Stimulated activated naive CD8-positive, alpha-beta T cell treated with anti-CD3 and anti-CD28 coated beads, Interleukin-15, amount 100 ng/mL, for 72 hours (primary cell): Measurements from ENCODE around the gene SH3BP1.

Experiments used
- ATAC-seq: fragments of 150-1000 bp; cut with Tn5 transposase; 2 replicates; pipeline ENCODE4 v1.10.0; 2021; ENCODE audit warnings: mild to moderate bottlenecking, moderate library complexity
- DNase-seq, 2 donors: peaks; one replicate each; pipeline ENCODE4 v3.0.0; 2021 to 2022
- H3K27ac Mint-ChIP-seq, 2 donors: one replicate each; pipeline ENCODE4 v1.8.0; 2022; ENCODE audit warnings: mild to moderate bottlenecking in 2 of 2, mixed read lengths in 2 of 2, moderate library complexity in 2 of 2
- H3K27me3 Mint-ChIP-seq: one replicate; pipeline ENCODE4 v1.8.0; 2022; ENCODE audit warnings: mixed read lengths
- H3K4me1 Mint-ChIP-seq: one replicate; pipeline ENCODE4 v1.8.0; 2022; ENCODE audit warnings: mild to moderate bottlenecking, mixed read lengths
- H3K4me3 Mint-ChIP-seq, 2 donors: one replicate each; pipeline ENCODE4 v1.8.0; 2022; ENCODE audit warnings: mild to moderate bottlenecking in 2 of 2, mixed read lengths in 2 of 2, moderate library complexity in 1 of 2
- H3K9me3 Mint-ChIP-seq, 2 donors: one replicate each; pipeline ENCODE4 v1.8.0; 2022; ENCODE audit warnings: mixed read lengths in 2 of 2

Gene SH3BP1

DNA sequence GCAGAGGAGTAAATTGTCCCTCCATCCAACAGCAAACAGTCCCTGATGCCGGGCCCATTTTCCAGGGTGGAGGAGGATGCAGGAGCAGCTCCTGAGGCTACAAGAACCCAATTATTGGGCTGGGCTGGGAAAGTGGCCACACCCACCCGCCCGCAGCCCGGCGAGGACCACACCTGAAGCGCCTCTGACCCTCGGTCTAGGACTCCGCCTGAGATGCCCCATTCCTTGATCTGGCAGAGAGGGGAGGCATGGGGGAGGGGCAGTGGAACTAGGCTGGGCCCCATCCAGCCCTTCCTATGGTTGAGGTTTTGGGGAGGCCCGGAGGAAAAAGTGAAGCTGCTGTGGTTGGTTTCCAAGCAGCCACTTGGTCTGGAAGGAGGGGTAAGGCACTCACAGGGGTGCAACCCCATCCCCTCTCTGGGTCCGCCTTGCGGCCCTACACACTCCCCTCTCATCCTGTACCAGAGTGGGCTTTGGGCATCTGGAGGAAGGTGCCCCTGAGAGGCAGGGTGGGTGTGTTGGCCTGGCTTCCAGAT is 33.5 kb downstream of the SH3BP1 start:
- Mint-ChIP-seq H3K4me1 (peaks cover 77% of the 10 kb centered on the region), H3K4me3 (peak overlapping the region; percentile 55 to 68), H3K9me3 (no peaks in the 10 kb centered on the region), H3K27me3 (no peaks in the 10 kb centered on the region), H3K27ac (no peak overlapping the region)
- ATAC-seq (no peak), DNase-seq (peak in 1 of 2 donors; percentile 25)

DNA sequence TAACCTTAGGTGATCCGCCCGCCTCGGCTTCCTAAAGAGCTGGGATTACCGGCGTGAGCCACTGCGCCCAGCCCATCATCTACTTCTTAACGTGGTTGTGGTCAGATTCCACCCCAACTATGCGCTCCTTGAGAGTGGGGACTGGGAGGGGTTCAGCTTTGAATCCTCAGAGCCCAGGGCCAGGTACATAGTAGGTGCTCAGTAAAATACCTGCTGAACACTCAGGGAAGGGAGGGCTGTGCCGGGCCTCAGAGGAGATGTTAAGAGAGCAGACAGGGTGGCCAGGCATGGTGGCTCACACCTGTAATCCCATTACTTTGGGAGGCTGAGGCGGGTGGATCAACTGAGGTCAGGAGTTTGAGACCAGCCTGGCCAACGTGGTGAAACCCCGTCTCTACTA is 34.8 kb downstream of the SH3BP1 start:
- no peak for ATAC-seq
- Mint-ChIP-seq H3K4me3 (peak overlapping the region; percentile 63 to 83), H3K27ac (peak overlapping the region in 1 of 2 donors; percentile 12), H3K27me3 (no peaks in the 10 kb centered on the region), H3K9me3 (no peaks in the 10 kb centered on the region), H3K4me1 (peaks cover 82% of the 10 kb centered on the region)
- DNase-seq = no peak

DNA sequence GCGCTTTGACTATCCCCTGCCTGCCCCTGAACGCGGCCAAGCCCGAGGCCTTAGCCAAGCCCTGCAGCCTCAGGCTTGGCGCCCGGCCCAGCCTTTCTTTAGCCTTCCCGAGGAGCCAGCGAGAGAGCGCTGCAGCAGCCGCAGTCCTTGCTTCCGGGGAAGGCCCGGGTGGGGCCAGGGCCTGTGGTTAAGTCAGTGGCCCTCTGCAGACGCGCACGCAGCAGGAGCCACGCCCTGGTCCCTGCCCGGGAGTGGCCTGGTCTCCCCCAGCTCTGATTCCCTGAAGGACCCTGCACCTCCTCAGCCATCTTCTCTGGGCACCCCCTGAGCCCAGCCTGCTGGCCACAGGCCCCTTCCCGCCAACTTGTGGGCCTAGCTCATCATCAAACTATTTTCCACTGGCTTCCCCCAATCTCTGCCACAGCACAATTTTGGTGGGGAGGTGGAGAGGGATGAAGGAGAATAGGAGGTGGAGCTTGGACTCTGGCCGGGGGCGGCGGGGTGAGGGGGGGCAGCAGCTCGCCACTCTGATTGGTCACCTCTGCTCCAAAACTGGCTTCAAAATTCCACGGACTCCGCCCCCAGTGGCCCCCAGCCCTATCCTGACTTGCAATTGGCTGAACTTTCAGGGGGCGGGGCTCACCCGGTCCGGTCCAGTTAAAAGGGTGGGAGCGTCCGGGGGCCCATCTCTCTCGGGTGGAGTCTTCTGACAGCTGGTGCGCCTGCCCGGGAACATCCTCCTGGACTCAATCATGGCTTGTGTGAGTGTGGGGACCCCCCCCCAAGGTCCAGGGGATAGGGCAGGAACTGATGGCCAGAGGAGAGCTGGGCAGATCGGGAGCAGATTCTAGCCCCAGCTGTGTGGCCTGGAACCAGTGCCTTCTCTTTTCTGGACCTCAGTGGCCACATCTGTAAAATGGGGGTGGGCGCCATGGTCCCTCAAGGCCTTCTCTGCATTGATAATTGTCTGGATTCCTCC is 35.8 kb downstream of the SH3BP1 start, which contains the start of gene LGALS1:
Gene LGALS1, plus strand, starts transcription at position 686 of the 979 bp plus-strand sequence. Its CDS starts 67 bp downstream, at position 753.
- peaks cover 82% of the 10 kb centered on the region for H3K4me1 Mint-ChIP-seq
- peak; percentile 66 for ATAC-seq
- H3K9me3 Mint-ChIP-seq = no peaks in the 10 kb centered on the region
- peak within 1 kb of the TSS; percentile 87 to 90 for H3K27ac Mint-ChIP-seq
- no peaks in the 10 kb centered on the region for H3K27me3 Mint-ChIP-seq
- peak within 1 kb of the TSS; percentile 83 to 93 for H3K4me3 Mint-ChIP-seq
- peak; percentile 70 to 81 for DNase-seq

DNA sequence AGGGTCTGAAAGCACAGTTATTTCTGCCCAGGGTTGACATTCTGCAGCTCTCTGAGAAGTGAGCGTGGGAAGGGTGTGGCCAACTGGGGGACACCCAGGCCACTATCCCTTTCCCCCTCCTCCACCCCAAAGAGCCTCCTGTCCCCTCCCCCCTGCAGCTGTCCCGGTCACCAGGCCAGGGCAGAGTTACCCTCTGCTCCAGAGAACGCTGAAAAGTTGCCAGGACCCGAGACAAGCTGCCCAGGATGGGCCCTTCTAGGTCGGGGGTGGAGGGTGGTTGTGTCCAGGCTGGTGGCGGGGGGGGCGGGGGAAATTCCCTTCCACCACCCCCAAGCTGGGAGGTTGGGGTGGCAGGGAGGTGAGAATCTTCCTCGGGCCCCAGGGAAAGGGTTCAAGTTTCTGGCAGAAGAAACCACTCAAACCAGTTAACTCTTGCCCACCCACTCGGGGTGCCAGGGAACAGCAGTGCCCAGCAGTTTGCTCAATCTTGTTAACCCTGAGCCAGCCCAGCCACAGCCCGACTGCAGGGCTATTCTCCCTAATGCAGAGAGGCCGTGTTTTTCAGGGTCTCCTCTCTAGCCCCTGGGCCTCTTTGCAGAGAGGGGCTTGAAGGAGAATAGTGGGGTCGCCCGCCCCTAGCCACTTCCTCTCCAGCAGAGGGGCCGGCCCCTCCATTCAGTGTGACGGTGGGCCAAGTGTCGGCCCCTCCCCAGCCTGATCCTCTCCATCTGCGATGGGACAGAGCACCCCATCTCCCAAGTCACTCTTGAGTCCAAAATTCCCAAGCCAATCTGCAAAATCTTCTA is 36.7 kb downstream of the SH3BP1 start:
- Mint-ChIP-seq H3K27ac (peak overlapping the region; percentile 82 to 90), H3K9me3 (no peaks in the 10 kb centered on the region), H3K4me3 (peak overlapping the region; percentile 83 to 93), H3K27me3 (no peaks in the 10 kb centered on the region), H3K4me1 (peaks cover 80% of the 10 kb centered on the region)
- ATAC-seq (peak; percentile 1), DNase-seq (peak; percentile 36 to 52)

DNA sequence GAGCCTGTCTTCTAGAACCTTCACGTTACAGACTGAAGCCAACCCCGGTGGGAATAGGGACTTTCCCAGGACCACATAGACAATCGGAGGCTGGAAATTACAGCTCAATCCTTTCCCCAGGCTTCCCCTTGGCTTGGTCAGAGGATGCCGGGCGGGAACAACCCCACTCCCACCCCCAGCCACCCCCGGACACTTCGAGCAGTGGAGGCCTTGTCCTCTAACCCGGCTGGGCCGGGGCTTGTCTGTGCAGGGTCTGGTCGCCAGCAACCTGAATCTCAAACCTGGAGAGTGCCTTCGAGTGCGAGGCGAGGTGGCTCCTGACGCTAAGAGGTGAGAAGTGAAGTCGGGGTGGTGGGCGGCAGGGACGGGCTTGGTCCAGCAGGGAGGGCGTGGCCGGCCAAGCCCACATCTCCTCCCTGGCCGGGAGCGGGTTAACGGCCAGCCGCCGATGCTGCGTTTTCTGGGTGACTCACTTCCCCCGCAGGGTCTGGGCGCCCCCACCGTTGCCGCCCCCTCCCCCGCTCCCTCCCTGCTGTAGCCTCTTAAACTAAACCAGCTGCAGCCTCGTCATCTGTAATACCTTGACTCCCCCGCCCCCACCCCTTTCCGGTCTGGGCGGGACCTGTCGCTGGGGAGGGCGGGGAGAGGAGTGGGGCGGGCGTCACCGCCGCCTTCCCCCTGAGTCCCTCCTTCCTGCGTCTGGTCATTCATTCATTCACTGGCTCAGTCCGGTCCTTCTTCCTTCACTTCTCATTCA is 37.4 kb downstream of the SH3BP1 start:
- ATAC-seq (peak; percentile 86), DNase-seq (peak; percentile 88 to 94)
- Mint-ChIP-seq H3K4me3 (peak overlapping the region; percentile 83 to 93), H3K27ac (peak overlapping the region; percentile 90 to 94), H3K27me3 (no peaks in the 10 kb centered on the region), H3K9me3 (no peaks in the 10 kb centered on the region), H3K4me1 (peaks cover 80% of the 10 kb centered on the region)

DNA sequence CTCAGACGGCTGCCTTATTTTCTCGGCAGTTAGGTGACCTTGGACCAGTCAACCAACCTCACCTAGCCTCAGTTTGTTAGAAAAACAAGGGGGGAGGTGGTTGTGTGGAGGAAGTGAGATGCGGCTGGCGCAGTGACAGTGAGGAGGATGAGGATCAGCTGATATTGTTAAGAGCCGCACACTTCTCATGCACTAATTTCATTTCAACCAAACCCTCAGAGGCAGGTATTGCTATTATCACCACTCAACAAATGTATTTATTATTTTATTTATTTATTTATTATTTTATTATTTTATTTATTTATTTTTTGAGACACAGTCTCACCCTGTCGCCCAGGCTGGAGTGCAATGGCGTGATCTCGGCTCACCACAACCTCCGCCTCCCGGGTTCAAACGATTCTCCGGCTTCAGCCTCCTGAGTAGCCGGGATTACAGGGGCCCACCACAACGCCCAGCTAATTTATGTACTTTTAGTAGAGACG is 38.1 kb downstream of the SH3BP1 start:
- peaks cover 74% of the 10 kb centered on the region for H3K4me1 Mint-ChIP-seq
- no peaks in the 10 kb centered on the region for H3K27me3 Mint-ChIP-seq
- H3K4me3 Mint-ChIP-seq = peak overlapping the region; percentile 83 to 93
- H3K9me3 Mint-ChIP-seq = no peaks in the 10 kb centered on the region
- ATAC-seq (peak; percentile 34), DNase-seq (no peak)
- peak overlapping the region; percentile 89 to 94 for H3K27ac Mint-ChIP-seq

DNA sequence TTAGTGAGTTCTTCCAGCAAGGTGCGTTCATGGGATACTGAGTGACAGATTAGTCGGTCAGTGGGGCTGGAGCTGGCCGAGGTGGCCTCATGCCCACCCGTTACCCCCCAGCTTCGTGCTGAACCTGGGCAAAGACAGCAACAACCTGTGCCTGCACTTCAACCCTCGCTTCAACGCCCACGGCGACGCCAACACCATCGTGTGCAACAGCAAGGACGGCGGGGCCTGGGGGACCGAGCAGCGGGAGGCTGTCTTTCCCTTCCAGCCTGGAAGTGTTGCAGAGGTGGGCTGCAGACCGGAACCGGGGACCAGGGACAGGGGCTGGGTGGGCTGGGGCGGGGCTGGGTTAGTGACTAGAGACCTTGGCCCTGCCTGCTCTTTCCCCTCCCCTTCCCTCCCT is 38.9 kb downstream of the SH3BP1 start:
- no peaks in the 10 kb centered on the region for H3K9me3 Mint-ChIP-seq
- peaks cover 66% of the 10 kb centered on the region for H3K4me1 Mint-ChIP-seq
- ATAC-seq = no peak
- H3K4me3 Mint-ChIP-seq = no peak overlapping the region
- no peak for DNase-seq
- H3K27me3 Mint-ChIP-seq = no peaks in the 10 kb centered on the region
- no peak overlapping the region for H3K27ac Mint-ChIP-seq

DNA sequence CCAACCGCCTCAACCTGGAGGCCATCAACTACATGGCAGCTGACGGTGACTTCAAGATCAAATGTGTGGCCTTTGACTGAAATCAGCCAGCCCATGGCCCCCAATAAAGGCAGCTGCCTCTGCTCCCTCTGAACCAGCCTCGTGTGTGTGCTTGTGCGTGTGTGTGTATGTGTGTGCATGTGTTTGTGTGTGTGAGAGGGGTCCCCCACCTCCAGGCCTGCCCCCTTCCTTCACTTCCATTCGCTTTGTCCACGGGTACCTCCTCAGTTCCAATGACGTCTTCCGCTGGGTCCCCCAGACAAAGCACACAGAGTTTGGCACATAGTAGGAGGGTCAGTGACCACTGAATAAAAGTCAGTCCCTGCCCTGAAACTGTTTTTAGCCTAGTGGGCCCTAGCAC is 40.2 kb downstream of the SH3BP1 start:
- Mint-ChIP-seq H3K27me3 (no peaks in the 10 kb centered on the region), H3K9me3 (no peaks in the 10 kb centered on the region), H3K4me1 (peaks cover 53% of the 10 kb centered on the region), H3K27ac (no peak overlapping the region), H3K4me3 (no peak overlapping the region)
- DNase-seq (no peak), ATAC-seq (no peak)

DNA sequence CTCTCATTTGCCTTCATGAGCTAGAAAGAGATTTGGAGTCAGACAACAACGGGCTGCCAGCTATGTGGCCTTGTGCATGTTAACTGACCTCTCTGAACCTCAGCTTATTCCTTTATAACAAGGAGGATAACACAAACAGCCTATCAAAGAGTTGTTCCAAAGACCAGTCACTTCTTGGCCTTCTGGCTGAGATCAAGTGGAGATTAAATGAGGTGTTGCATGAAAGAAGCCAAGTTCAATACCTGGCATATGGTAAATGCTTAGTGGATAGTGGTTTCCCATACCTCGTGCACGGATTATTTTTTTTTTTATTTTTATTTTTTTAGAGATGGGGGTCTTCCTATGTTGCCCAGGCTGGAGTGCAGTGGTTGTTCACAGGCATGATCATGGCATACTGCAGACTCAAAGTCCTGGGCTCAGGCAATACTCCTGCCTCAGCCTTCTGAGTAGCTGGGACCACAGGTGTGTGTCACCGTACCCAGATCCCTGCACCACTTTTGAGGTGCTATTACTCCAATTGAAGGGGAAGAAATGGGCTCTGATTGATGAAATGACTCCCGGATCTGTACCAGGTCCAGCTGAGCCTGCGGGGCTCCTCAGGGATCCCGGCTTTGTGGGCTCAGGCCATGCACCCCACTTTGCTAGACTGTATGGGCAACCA is 40.9 kb downstream of the SH3BP1 start:
- H3K27me3 Mint-ChIP-seq = no peaks in the 10 kb centered on the region
- no peak overlapping the region for H3K4me3 Mint-ChIP-seq
- H3K4me1 Mint-ChIP-seq = peaks cover 48% of the 10 kb centered on the region
- no peak overlapping the region for H3K27ac Mint-ChIP-seq
- H3K9me3 Mint-ChIP-seq = no peaks in the 10 kb centered on the region
- ATAC-seq (no peak), DNase-seq (no peak)

DNA sequence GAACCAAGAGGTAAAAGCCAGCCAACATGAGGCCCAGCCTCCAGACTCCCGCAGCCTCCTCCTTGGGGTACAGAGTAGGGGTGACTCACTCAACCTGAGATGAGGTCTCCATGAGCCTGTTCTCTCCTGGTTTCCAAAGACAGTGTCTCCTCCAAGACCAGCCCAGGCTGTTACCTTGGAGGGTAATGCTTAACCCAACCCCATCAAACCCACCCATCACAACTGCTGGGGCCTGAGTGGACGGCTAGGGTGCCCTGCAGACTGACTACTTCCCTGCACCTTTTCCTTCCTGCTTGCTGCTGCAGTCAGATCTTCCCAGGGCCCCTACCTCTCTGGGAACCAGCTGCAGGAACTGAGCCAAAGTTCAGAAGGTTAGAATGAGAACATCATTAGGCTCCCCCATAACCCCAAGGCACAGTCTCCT is 41.5 kb downstream of the SH3BP1 start:
- DNase-seq (no peak), ATAC-seq (no peak)
- Mint-ChIP-seq H3K4me1 (peaks cover 48% of the 10 kb centered on the region), H3K27me3 (no peaks in the 10 kb centered on the region), H3K4me3 (no peak overlapping the region), H3K27ac (no peak overlapping the region), H3K9me3 (no peaks in the 10 kb centered on the region)

DNA sequence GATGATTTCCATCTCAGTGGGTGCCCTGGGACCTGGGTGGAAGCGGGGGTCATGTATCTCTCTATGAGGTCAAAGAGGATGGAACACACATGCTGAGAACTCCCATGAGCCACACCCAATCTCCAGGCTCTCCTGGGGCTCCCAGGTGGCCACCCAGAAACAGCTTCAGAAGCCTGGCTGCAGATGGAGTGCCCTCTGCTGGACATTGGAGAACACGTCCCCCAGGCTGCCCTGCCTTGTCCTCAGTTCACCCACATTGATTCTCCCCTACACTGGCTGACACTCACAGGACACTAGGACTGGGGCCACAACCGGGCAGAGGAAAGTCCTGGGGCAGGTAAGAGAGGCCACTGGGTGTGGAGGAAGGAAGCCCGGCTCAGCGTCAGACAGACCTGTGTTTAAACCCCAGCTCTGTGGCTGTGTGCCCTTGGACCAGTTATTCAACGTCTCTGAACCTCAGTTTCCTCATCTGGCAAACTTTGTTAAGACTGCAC is 42.1 kb downstream of the SH3BP1 start:
- H3K9me3 Mint-ChIP-seq = no peaks in the 10 kb centered on the region
- peak; percentile 73 to 80 for DNase-seq
- H3K27me3 Mint-ChIP-seq = no peaks in the 10 kb centered on the region
- H3K4me3 Mint-ChIP-seq = no peak overlapping the region
- no peak overlapping the region for H3K27ac Mint-ChIP-seq
- H3K4me1 Mint-ChIP-seq = peaks cover 47% of the 10 kb centered on the region
- ATAC-seq = peak; percentile 47

DNA sequence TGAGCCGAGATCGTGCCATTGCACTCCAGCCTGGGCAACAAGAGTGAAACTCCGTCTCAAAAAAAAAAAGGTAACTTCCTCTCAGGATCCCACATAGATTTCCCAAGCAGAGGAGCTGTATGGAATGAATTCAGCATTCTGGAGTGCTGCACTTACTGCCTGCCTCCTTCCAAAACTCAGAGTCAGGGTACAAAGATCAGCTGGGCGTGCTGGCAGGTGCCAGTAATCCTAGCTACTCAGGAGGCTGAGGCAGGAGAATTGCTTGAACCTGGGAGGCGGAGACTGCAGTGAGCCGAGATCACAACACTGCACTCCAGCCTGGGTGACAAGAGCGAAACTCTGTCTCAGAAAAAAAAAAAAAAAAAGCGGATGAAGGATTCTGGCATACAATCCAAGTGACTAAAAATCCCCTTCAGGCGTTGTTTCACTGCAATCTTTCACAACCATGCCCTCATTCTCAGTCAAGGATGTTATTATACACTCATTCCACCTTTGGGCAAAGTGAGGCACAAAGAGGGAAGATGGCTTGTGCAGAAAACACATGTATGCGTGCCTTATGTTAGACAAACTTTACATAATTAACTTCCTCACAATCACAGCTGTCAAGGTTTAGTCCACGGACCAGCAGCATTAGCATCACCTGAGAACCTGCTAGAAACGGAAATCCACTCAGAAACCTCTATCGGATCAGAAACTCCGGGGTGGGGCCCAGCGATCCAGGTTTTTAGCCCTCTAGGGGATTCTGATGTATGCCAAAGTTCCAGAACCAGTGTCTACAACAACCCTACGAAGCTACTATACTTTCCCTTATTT is 45.5 kb downstream of the SH3BP1 start:
- Mint-ChIP-seq H3K27ac (no peak overlapping the region), H3K4me1 (peaks cover 46% of the 10 kb centered on the region), H3K4me3 (no peak overlapping the region), H3K9me3 (no peaks in the 10 kb centered on the region), H3K27me3 (no peaks in the 10 kb centered on the region)
- ATAC-seq (no peak), DNase-seq (no peak)
